HG02943 (cell line): ENCODE measurements around the gene VSIG10L2.
"Not testable (repeated sequence)": the region's sequence is repeated elsewhere in the genome, so short reads cannot be mapped to it uniquely, and the experiment has no call there.

Source experiments
- ATAC-seq: cut with Tn5 transposase; IDR thresholded peaks from one replicate; pipeline ENCODE4 v1.9.1; 2021; ENCODE audit warnings: mild to moderate bottlenecking, low read depth, moderate library complexity; ENCODE audit not compliant: unreplicated experiment

The VSIG10L2 gene

DNA sequence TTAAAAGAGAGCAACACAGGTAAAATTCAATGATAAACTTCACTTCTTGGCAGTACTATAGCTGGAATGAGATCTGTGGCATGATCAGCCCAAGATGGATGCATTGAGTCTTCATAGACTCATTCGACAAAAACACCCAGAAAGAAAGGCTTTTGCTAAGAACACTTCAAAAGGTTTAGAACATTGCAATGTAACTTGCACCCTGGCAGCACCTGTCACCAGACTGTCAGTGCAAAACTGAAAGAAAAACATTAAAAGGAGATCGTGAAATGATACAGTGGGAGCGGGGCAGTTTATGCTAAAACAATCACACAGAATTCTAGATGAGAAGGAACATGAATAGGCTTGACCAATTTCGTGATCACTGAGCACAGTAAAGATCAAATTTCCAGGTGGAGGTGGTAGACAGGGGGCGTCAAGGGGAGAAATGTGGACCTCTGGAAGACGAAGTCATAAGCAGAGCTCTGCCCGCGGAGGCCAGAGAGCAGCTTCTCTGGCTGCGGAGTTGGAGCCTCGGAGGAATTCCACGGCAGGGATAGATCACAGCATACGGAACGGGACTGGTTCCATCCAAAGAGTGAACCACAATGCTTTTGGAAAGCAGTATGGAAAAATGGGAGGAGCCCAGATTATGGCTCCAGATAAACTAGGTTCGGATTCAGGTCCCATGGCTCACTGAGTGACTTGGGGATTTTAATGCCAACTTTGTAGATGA, 11.9 kb downstream of the VSIG10L2 start:
- ATAC-seq = no peak

DNA sequence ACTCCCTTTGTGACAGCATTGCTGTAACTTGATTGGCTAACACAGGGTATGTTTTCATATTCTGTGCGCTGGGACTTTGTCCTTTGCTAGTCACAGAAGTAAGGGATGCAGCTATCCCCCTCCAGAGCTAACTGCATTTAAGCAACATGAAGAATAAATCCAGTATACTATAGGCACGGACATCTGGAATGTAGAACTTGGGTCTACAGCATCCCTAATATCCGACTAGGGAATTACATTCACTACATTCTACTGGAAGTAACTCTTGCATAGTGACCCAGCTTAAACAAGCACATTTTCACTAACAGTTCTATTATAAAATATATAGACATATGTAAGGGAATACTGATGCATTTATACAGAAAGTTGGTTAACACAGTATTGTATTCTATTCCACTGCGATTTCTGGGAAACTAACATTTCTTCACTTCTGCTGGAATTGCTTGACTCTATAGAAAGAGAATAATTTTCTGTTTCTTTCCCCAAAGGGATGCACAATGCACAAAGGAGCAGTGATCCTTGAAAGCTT, 13.1 kb downstream of the VSIG10L2 start:
- ATAC-seq = no peak

DNA sequence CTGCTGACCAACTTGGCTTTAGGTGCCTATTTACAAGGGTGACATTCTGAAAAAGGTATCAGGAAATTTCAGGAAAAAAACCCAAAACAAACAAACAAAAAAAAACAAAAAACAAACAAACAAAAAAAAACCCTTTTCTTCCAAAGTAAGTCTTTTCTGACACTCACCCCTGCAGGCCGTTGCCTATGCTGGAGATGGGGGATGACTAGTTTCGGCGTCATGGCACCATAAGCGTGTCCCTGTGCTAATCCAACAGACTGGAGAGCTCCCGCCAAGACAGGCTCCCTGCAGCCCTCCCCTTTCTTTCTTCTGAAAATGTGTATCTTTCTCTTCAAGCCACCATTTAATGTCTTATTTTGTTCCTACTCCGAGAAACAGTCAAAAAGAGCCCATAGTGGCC, 13.7 kb downstream of the VSIG10L2 start:
- ATAC-seq = no peak

- no peak for ATAC-seq
Observed at GRCh38 chr11:125959931-125960330, 14.1 kb downstream of the VSIG10L2 start.

GRCh38 chr11:125960771-125961170, 14.9 kb downstream of the VSIG10L2 start:
- ATAC-seq = no peak

DNA sequence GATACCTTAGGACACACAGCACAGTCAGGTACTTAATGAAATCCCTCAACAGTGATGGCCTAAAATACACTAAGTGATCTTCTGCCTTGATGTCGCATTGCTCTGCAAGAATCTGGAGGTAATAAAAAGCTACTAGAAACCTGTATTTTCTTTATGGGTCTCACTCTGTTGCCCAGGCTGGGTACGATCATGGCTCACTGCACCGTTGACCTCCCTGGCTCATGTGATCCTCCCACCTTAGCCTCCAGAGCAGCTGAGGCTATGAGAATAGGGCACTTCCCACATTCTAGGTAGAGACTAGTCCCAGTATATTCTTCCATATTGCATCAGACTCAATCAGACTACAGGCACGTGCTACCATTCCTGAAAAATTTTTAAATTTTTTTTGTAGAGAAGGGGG, 21.7 kb downstream of the VSIG10L2 start:
- ATAC-seq = no peak

DNA sequence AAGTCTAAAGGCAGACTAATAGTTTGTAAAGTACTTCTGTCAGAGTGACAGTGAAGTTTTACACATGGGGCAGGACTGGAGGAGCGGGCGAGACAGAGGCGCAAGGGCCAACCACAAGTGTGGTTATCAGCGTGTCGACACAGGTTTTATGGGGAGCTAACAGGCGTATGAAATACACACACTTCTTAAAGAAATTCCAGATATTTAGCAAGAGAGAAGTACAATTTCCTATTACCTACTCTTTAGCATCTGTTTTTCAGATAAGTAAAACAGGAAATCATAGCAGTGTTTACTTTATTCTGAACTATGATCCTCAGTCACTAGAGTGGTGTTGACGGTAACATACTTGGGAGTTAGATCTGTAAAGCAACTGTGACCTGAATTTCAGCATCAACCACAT, 22.5 kb downstream of the VSIG10L2 start:
- ATAC-seq = no peak

- ATAC-seq = no peak
Observed at GRCh38 chr11:125971618-125972017, 25.8 kb downstream of the VSIG10L2 start.

DNA sequence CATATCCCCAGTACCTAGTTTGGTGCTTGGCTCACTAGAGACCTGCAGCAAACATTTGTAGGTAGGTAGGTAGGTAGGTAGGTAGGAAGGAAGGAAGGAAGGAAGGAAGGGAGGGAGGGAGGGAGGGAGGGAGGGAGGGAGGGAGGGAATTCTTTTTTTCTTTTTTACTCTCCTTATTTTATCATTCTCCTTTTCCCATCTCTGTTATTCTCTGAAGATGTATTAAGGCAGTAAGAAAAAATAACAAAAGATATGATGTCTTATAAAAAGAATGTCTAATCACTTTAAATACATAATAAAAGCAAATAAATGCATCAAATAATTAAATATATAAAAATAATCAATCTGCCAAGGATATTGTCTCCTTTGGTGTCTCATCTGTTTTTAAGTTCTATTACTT, 28.4 kb downstream of the VSIG10L2 start:
- ATAC-seq = no peak

GRCh38 chr11:125975634-125976033, 29.8 kb downstream of the VSIG10L2 start:
- ATAC-seq = no peak

- ATAC-seq = no peak
Observed at GRCh38 chr11:125976156-125976555, 30.3 kb downstream of the VSIG10L2 start.

DNA sequence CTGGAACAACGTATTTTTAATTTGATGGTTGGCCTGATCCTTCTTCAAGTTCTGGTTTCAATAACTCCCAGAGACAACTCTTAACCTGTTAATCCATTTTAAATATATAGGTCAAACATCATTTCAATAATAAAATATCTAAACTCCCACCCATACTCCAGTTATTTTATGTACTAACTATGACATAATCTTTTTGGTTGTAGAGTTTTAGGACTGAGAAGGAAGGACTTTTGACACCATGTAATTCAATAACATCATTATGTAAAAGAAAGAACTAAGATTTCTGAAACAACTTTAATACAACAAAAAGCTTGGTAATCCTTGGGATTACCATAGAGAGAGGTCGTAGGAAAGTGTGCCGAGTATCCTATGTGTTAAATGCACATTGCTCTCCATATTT, 31.5 kb downstream of the VSIG10L2 start:
- ATAC-seq = no peak

- no peak for ATAC-seq
Observed at GRCh38 chr11:125978181-125978716, 32.4 kb downstream of the VSIG10L2 start.

DNA sequence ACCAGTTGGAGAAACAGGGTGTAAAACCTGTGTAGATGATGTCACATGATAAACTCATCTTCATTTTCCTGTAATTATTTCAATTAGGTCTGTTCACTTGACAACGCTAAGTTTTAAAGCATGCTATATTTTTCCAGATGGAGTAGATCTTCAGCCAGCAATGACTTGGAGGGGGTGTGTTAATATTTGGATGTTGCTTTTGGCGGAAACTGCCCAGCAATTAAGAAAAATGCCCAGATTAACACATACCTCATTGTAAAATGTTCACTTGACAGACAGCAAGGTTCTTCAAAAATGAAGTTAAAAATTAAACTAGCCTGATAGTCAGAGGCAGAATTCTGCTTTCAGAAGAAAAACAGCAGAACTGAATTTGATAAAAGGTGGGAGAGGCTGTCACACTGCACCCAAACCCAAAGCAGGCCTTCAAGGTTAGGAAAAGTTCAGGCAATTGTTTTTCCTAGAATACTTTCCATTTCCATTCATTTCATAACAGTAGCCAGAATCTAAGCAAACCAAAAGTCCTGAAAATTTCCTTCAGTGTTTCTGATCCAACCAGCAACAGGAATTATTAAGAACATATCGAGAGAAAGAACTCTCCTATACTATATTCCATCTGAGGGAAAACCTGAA, 33.0 kb downstream of the VSIG10L2 start:
- ATAC-seq = no peak

DNA sequence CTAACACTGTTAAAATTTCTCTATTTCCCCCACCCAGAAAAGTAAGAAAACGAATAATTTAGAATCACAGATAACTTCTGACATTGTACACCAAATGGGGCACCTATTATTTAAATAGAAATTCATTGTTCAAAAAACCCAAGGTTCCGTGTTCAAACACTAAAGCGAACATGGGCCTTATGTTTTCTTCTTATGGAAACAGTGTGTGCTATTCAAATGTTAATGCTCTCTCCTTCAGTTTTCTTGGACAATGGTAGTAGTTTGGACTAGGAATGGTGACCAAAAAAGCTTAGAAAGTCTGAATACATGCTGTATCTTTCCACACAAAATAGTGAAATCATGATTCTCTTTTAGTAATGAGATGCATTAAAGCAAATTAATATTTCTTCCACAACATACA, 33.7 kb downstream of the VSIG10L2 start:
- no peak for ATAC-seq

GRCh38 chr11:125980436-125980835, 34.6 kb downstream of the VSIG10L2 start:
- no peak for ATAC-seq

GRCh38 chr11:125982348-125982730, 36.5 kb downstream of the VSIG10L2 start:
- no peak for ATAC-seq

DNA sequence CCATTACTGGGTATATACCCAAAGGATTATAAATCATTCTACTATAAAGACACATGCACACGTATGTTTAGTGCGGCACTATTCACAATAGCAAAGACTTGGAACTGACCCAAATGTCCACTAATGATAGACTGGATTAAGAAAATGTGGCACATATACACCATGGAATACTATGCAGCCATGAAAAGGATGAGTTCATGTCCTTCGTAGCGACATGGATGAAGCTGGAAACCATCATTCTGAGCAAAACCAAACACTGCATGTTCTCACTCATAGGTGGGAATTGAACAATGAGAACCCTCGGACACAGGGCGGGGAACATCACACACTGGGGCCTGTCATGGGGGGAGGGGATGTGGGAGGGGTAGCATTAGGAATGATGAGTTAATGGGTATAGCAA, 40.1 kb downstream of the VSIG10L2 start:
- ATAC-seq = not testable (repeated sequence)

DNA sequence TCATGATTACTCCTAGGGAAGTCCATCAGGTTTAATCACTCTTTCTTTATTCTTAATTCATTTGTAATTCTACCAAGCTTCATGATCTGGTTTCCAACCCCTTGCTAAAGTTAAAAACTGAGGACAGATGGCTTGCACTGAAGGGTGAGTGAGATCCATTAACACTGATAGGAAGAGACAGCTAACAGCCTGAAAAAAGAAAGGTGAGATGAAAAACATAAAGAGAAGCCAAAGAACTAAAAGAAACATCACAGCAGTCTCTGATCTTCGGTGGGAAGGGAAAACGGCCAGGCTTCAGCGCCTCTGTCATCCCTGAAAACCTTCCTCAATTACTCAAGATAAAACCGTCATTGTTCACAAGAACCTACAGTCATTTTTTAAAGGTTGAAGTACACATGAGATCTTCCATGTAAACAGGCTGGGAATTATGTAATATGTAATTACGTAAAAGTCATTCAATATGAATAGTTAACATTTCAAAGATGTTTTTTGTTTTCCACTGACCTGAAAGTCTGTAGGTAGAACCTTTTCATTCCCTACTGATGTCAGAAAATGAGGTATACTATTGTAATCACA, 41.3 kb downstream of the VSIG10L2 start:
- ATAC-seq = no peak

GRCh38 chr11:125990244-125990643, 44.4 kb downstream of the VSIG10L2 start:
- ATAC-seq = no peak

DNA sequence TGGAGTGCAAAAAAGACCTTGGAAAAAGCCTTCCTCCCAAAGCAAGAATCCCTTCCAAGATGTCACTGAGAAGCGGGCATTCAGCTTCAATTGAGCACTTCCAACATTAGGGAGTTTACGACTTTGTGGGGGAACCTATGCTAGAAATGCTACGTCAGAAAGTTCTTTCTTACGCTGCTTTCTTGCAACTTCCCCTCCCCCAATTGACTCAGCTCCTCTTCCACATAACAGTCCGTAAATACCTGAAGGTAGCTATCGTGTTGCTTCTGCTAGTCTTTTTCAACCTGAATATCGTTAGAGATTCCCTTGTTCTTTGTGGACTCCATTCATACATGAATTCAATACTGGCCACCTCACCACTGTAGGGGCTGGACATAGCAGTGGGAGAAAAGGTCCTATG, 47.0 kb downstream of the VSIG10L2 start:
- no peak for ATAC-seq

GRCh38 chr11:125994509-125994908, 48.7 kb downstream of the VSIG10L2 start:
- ATAC-seq = no peak
